ENCODE data around the gene XPC.
"Not testable (repeated sequence)": the region's sequence is repeated elsewhere in the genome, so short reads cannot be mapped to it uniquely, and the experiment has no call there.

XPC gene

GRCh38 chr3:14117468-14118399 is 60.7 kb downstream of the XPC start:
- DNase-seq: no peak

- DNase-seq: no peak
Measured at GRCh38 chr3:14113965-14114635, 64.3 kb downstream of the XPC start.

- no peak for DNase-seq
Measured at GRCh38 chr3:14110699-14111098, 67.7 kb downstream of the XPC start.

GRCh38 chr3:14109821-14110220 is 68.6 kb downstream of the XPC start:
- not testable (repeated sequence) for DNase-seq

GRCh38 chr3:14097616-14098391 is 80.6 kb downstream of the XPC start:
- DNase-seq: no peak

GRCh38 chr3:14096742-14097141 is 81.7 kb downstream of the XPC start:
- no peak for DNase-seq
